ENCODE results near the gene SLC16A12. TPM values are rescaled to one million over a fixed set of nuclear protein-coding genes. Genes with fewer than 3 reads are reported as not detected.
"Not testable (repeated sequence)": the region's sequence is repeated elsewhere in the genome, so short reads cannot be mapped to it uniquely, and the experiment has no call there.

Gene SLC16A12
- total and polyA plus RNA-seq, 2 donors (not counting 1 experiment from before 2014, with no cell fraction given) = under 0.01 to 0.26 TPM

- H3K27me3 ChIP-seq (ENCODE audit: control insufficient read depth, insufficient read depth, low read length) = no peaks in the 10 kb centered on the region
- H4K20me1 ChIP-seq (ENCODE audit: control insufficient read depth, extremely low read depth, insufficient read depth, low read length) = no peaks in the 10 kb centered on the region
- no peak overlapping the region for H2AFZ ChIP-seq (ENCODE audit: low read length)
- peaks cover 2% of the 10 kb centered on the region for H3K4me1 ChIP-seq (ENCODE audit: control insufficient read depth, extremely low read depth, insufficient read depth, low read length)
- no peaks in the 10 kb centered on the region for H3K9me3 ChIP-seq (ENCODE audit: control insufficient read depth, insufficient read depth, low read depth, low read length)
- no peaks in the 10 kb centered on the region for H3K36me3 ChIP-seq (ENCODE audit: control insufficient read depth, insufficient read depth, low read length)
- H3K4me2 ChIP-seq (ENCODE audit: extremely low read depth, insufficient read depth, low read length) = peak overlapping the region; percentile 91
- no peak for DNase-seq (ENCODE audit: low read depth in 2 of 2)
- H3K27ac ChIP-seq (ENCODE audit: insufficient read depth, low read length) = no peak overlapping the region
- H3K9ac ChIP-seq (ENCODE audit: insufficient read depth, low read length) = no peak overlapping the region
- no peaks in the 10 kb centered on the region for H3K79me2 ChIP-seq (ENCODE audit: control insufficient read depth, insufficient read depth, low read length)
- peak overlapping the region; percentile 45 to 60 (median 52) for H3K4me3 ChIP-seq (replicated peaks in 1 of 4; ENCODE audit: control extremely low read depth in 1 of 4, insufficient read depth in 1 of 4, low read depth in 3 of 4, low read length in 4 of 4)
- TF ChIP-seq CTCF (conservative IDR thresholded peaks at IDR 0.05 in 1 of 2, IDR thresholded peaks at IDR 0.05 in 1 of 2; ENCODE audit: low read depth in 1 of 2, low read length in 2 of 2) (no peak), EZH2 (IDR thresholded peaks at IDR 0.05; ENCODE audit: low read length, missing control alignments) (no peak)
Measured at GRCh38 chr10:89534826-89535166, 598 bp downstream of the SLC16A12 start.

- Histone ChIP-seq H2AFZ (ENCODE audit: low read length) (no peak overlapping the region), H3K4me3 (replicated peaks in 1 of 4; ENCODE audit: control extremely low read depth in 1 of 4, insufficient read depth in 1 of 4, low read depth in 3 of 4, low read length in 4 of 4) (no peak overlapping the region), H3K36me3 (ENCODE audit: control insufficient read depth, insufficient read depth, low read length) (no peaks in the 10 kb centered on the region), H3K4me2 (ENCODE audit: extremely low read depth, insufficient read depth, low read length) (no peak overlapping the region), H4K20me1 (ENCODE audit: control insufficient read depth, extremely low read depth, insufficient read depth, low read length) (no peaks in the 10 kb centered on the region), H3K79me2 (ENCODE audit: control insufficient read depth, insufficient read depth, low read length) (no peaks in the 10 kb centered on the region), H3K4me1 (ENCODE audit: control insufficient read depth, extremely low read depth, insufficient read depth, low read length) (peaks cover 2% of the 10 kb centered on the region), H3K27ac (ENCODE audit: insufficient read depth, low read length) (no peak overlapping the region), H3K9ac (ENCODE audit: insufficient read depth, low read length) (no peak overlapping the region), H3K9me3 (ENCODE audit: control insufficient read depth, insufficient read depth, low read depth, low read length) (no peaks in the 10 kb centered on the region), H3K27me3 (ENCODE audit: control insufficient read depth, insufficient read depth, low read length) (no peaks in the 10 kb centered on the region)
- TF ChIP-seq EZH2 (IDR thresholded peaks at IDR 0.05; ENCODE audit: low read length, missing control alignments) = no peak
- TF ChIP-seq CTCF (conservative IDR thresholded peaks at IDR 0.05 in 1 of 2, IDR thresholded peaks at IDR 0.05 in 1 of 2; ENCODE audit: low read depth in 1 of 2, low read length in 2 of 2) = no peak
- DNase-seq (ENCODE audit: low read depth in 2 of 2) = no peak
Measured at GRCh38 chr10:89532476-89532875, 2.9 kb downstream of the SLC16A12 start.

GRCh38 chr10:89531359-89531758, 4.0 kb downstream of the SLC16A12 start:
- Histone ChIP-seq H2AFZ (ENCODE audit: low read length) (no peak overlapping the region), H3K4me2 (ENCODE audit: extremely low read depth, insufficient read depth, low read length) (no peak overlapping the region), H3K9me3 (ENCODE audit: control insufficient read depth, insufficient read depth, low read depth, low read length) (no peaks in the 10 kb centered on the region), H3K4me3 (replicated peaks in 1 of 4; ENCODE audit: control extremely low read depth in 1 of 4, insufficient read depth in 1 of 4, low read depth in 3 of 4, low read length in 4 of 4) (no peak overlapping the region), H3K79me2 (ENCODE audit: control insufficient read depth, insufficient read depth, low read length) (no peaks in the 10 kb centered on the region), H3K27ac (ENCODE audit: insufficient read depth, low read length) (no peak overlapping the region), H3K9ac (ENCODE audit: insufficient read depth, low read length) (no peak overlapping the region), H3K4me1 (ENCODE audit: control insufficient read depth, extremely low read depth, insufficient read depth, low read length) (peaks cover 2% of the 10 kb centered on the region), H3K36me3 (ENCODE audit: control insufficient read depth, insufficient read depth, low read length) (no peaks in the 10 kb centered on the region), H4K20me1 (ENCODE audit: control insufficient read depth, extremely low read depth, insufficient read depth, low read length) (no peaks in the 10 kb centered on the region), H3K27me3 (ENCODE audit: control insufficient read depth, insufficient read depth, low read length) (no peaks in the 10 kb centered on the region)
- DNase-seq (ENCODE audit: low read depth in 2 of 2) = no peak
- TF ChIP-seq CTCF (conservative IDR thresholded peaks at IDR 0.05 in 1 of 2, IDR thresholded peaks at IDR 0.05 in 1 of 2; ENCODE audit: low read depth in 1 of 2, low read length in 2 of 2) = no peak
- TF ChIP-seq EZH2 (IDR thresholded peaks at IDR 0.05; ENCODE audit: low read length, missing control alignments) = no peak

GRCh38 chr10:89529711-89530110, 5.7 kb downstream of the SLC16A12 start:
- not testable (repeated sequence) for H3K9ac ChIP-seq (ENCODE audit: insufficient read depth, low read length); H2AFZ ChIP-seq (ENCODE audit: low read length); H3K4me1 ChIP-seq (ENCODE audit: control insufficient read depth, extremely low read depth, insufficient read depth, low read length); H3K4me3 ChIP-seq (replicated peaks in 1 of 4; ENCODE audit: control extremely low read depth in 1 of 4, insufficient read depth in 1 of 4, low read depth in 3 of 4, low read length in 4 of 4); H4K20me1 ChIP-seq (ENCODE audit: control insufficient read depth, extremely low read depth, insufficient read depth, low read length); H3K36me3 ChIP-seq (ENCODE audit: control insufficient read depth, insufficient read depth, low read length); H3K27ac ChIP-seq (ENCODE audit: insufficient read depth, low read length); H3K27me3 ChIP-seq (ENCODE audit: control insufficient read depth, insufficient read depth, low read length); H3K4me2 ChIP-seq (ENCODE audit: extremely low read depth, insufficient read depth, low read length); H3K79me2 ChIP-seq (ENCODE audit: control insufficient read depth, insufficient read depth, low read length); H3K9me3 ChIP-seq (ENCODE audit: control insufficient read depth, insufficient read depth, low read depth, low read length)
- DNase-seq (ENCODE audit: low read depth in 2 of 2) = peak in 1 of 2 donors; percentile 62
